Keratinocyte (primary cell): ENCODE data around the gene TMEM266.

ENCODE experiments used
- CTCF ChIP-seq, 3 experiments: IDR thresholded peaks in 1 of 3; conservative IDR thresholded peaks in 1 of 3; optimal IDR thresholded peaks in 1 of 3; 2 replicates in 2 of 3; 3 replicates in 1 of 3; pipeline versions ENCODE3 to v1.5.1; 2011; ENCODE audit warnings: low read length in 3 of 3, mild to moderate bottlenecking in 3 of 3, moderate library complexity in 2 of 3, control low read depth in 1 of 3, inconsistent platforms in 1 of 3; ENCODE audit not compliant: insufficient read depth in 2 of 3; ENCODE audit errors: extremely low read depth in 1 of 3
- EZH2 ChIP-seq: IDR thresholded peaks from one replicate; pipeline ENCODE4 v1.6.1; 2012; ENCODE audit warnings: inconsistent platforms, mild to moderate bottlenecking, low read length, moderate library complexity

- no peak for TF ChIP-seq CTCF (optimal IDR thresholded peaks at IDR 0.05 in 1 of 3, IDR thresholded peaks at IDR 0.05 in 1 of 3, conservative IDR thresholded peaks at IDR 0.05 in 1 of 3; ENCODE audit: extremely low read depth in 1 of 3, insufficient read depth in 2 of 3, low read length in 3 of 3)
- no peak for TF ChIP-seq EZH2
These were observed 143.7 kb downstream of the TMEM266 start for GRCh38 chr15:76203346-76204108.
